Thoracic aorta (tissue), 2 donors: ENCODE data around the gene B3GALT2. TPM values are rescaled to one million over a fixed set of nuclear protein-coding genes. Genes with fewer than 3 reads are reported as not detected.
A peak's percentile ranks its signal among the peaks of the same experiment; 100 is the strongest.
"Not testable (repeated sequence)": the region's sequence is repeated elsewhere in the genome, so short reads cannot be mapped to it uniquely, and the experiment has no call there.

Experiments used
- ATAC-seq: fragments of 150-250 bp; one replicate; pipeline ENCODE4 v1.8.0; 2017; ENCODE audit warnings: low read depth; ENCODE audit not compliant: insufficient number of reproducible peaks, low FRiP score
- DNase-seq: peaks from one replicate; pipeline ENCODE4 v3.0.0-alpha.2; 2020; ENCODE audit warnings: low spot score
- H3K27ac ChIP-seq, 2 donors: fragments of 200-600 bp; sonication (generic); 1 replicate in 1 of 2; 2 replicates in 1 of 2; pipeline ENCODE4 v1.5.1; 2016; ENCODE audit warnings: mild to moderate bottlenecking in 2 of 2, moderate library complexity in 2 of 2
- H3K27me3 ChIP-seq: fragments of 200-600 bp; sonication (generic); replicated peaks from 2 replicates; pipeline ENCODE4 v1.6.0; 2016; ENCODE audit warnings: mild to moderate bottlenecking; ENCODE audit not compliant: insufficient read depth
- H3K36me3 ChIP-seq: fragments of 200-600 bp; sonication (generic); one replicate; pipeline ENCODE4 v1.5.1; 2016
- H3K4me1 ChIP-seq, 2 donors: fragments of 200-600 bp; sonication (generic); 1 replicate in 1 of 2; 2 replicates in 1 of 2; pipeline versions ENCODE4 v1.5.1 to v1.6.0; 2016; ENCODE audit warnings: low read depth in 2 of 2, mild to moderate bottlenecking in 1 of 2; ENCODE audit not compliant: control insufficient read depth in 1 of 2
- H3K4me3 ChIP-seq: fragments of 200-600 bp; sonication (generic); 2 replicates; pipeline ENCODE4 v1.5.1; 2016; ENCODE audit warnings: mild to moderate bottlenecking
- H3K9me3 ChIP-seq: fragments of 200-600 bp; sonication (generic); 2 replicates; pipeline ENCODE4 v1.5.1; 2016
- total RNA-seq, 2 donors: library from RNA; depleted of rRNA; stranded (reverse); fragments of >200 nt; gene quantifications; one replicate each; pipeline versions ENCODE4 v1.1.0 to v1.2.3, GENCODE V29; 2016
- TF ChIP-seq, protein P1 (sequence below): fragments of 200-600 bp; sonication (generic); IDR thresholded peaks from one replicate; pipeline ENCODE4 v1.5.1; 2019; ENCODE audit warnings: antibody characterized with exemption

B3GALT2 gene
- total RNA-seq, 2 donors from 2014 or later = 0.21 to 0.27 TPM

DNA sequence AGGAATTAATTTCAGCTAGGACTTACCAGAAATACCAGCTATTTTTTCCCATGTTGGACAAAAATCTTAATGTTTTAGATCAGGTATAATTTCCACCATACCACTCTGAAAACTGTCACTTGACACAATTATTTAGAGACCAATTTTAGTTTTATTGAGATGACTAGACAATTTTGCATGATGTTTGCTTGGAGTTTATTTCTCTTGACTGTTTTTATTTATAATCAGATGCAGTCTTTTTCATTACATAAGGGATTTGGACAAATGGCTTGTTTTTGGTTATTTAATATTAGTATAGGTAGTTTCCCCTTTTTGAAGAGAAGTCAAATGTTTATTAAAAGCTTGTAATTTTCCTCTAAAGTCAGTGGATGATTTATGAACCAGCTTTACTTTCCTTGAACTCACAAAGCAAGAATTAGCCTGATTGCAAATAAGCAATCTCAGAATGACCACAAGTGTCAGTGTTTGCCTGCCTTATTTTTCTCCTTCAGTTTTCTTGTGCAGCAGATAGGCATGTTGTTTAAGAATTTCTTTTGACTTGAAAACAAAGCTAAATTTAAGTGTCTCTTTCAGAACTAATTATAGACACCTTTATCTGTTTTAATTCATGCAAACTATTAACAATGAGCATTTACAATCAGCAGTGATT, 3.8 kb upstream of the B3GALT2 start:
- DNase-seq (no peak), ATAC-seq (no peak)
- Histone ChIP-seq H3K4me3 (no peak overlapping the region), H3K4me1 (peaks cover 42 to 56% of the 10 kb centered on the region in 2 donors), H3K27ac (no peak overlapping the region), H3K36me3 (no peaks in the 10 kb centered on the region), H3K27me3 (no peaks in the 10 kb centered on the region), H3K9me3 (no peaks in the 10 kb centered on the region)
- TF ChIP-seq, protein P1, sequence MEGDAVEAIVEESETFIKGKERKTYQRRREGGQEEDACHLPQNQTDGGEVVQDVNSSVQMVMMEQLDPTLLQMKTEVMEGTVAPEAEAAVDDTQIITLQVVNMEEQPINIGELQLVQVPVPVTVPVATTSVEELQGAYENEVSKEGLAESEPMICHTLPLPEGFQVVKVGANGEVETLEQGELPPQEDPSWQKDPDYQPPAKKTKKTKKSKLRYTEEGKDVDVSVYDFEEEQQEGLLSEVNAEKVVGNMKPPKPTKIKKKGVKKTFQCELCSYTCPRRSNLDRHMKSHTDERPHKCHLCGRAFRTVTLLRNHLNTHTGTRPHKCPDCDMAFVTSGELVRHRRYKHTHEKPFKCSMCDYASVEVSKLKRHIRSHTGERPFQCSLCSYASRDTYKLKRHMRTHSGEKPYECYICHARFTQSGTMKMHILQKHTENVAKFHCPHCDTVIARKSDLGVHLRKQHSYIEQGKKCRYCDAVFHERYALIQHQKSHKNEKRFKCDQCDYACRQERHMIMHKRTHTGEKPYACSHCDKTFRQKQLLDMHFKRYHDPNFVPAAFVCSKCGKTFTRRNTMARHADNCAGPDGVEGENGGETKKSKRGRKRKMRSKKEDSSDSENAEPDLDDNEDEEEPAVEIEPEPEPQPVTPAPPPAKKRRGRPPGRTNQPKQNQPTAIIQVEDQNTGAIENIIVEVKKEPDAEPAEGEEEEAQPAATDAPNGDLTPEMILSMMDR = peak; percentile 9

DNA sequence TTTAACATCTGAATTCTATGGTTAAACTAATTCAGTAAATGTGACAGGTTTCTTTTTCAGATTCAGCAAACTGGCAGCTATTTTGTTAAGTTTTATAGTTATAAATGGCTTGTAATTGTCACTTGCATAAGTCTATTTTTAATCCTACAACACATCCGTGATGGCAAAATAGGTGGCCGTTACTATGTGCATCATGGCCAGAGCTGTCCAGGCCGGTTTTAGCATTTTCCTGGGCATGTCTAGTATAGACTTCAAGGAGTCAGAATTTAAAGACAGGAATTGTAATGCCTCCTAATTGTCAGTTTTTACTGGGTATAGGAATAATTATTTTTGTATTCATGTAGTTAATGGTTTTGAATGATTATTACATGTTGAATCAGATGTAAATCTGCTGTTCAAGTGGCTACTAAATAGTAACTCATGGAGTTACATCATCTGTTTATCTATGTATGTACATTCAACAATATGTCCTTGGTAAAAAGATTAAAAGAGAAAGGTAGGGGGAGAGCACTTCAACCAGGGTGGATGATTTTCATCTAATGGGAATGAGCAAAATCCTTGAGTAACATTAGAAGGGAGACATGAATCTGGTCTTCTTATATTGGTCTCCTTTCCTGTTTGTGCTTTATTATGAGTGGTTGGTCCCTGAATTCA, 3.2 kb upstream of the B3GALT2 start:
- peaks cover 42 to 60% of the 10 kb centered on the region in 2 donors for H3K4me1 ChIP-seq
- H3K9me3 ChIP-seq = no peaks in the 10 kb centered on the region
- no peaks in the 10 kb centered on the region for H3K27me3 ChIP-seq
- DNase-seq (no peak), ATAC-seq (no peak)
- TF ChIP-seq, protein P1 = no peak
- H3K27ac ChIP-seq = no peak overlapping the region
- H3K4me3 ChIP-seq = no peak overlapping the region
- no peaks in the 10 kb centered on the region for H3K36me3 ChIP-seq

DNA sequence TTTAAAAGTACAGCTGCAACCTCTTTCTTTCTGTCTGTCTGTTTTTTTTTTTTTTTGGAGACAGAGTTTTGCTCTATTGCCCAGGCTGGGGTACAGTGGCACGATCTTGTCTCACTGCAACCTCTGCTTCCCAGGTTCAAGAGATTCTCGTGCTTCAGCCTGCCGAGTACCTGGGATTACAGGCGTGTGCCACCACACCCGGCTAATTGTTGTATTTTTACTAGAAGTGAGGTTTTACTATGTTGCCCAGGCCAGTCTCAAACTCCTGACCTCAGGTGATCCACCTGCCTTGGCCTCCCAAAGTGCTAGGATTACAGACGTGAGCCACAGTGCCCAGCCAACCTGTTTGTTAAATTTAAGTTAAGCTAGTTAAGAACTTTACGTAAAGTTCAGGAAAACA, 2.5 kb upstream of the B3GALT2 start:
- H3K4me1 ChIP-seq = peaks cover 46 to 60% of the 10 kb centered on the region in 2 donors
- H3K36me3 ChIP-seq, H3K27me3 ChIP-seq, H3K4me3 ChIP-seq, ATAC-seq, H3K9me3 ChIP-seq, H3K27ac ChIP-seq, DNase-seq: not testable (repeated sequence)

DNA sequence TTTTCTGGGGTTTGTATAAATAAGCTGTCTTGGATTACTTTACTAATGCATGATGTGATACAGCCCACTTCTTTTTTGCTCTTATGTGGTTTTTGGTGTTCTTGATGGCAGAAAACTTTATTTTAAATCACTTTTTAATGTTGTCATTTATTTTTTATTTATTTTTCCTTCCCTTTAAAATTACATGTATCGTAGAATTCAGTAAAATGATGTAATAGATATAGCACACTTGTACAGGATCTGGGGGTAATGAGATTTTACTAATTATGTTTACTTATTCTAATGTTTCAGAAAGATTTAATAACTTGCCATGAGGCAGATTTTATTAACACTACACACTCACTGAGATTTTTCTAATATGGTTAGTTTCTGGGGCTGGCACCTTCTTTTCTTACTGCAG, 701 bp upstream of the B3GALT2 start:
- H3K27me3 ChIP-seq = no peaks in the 10 kb centered on the region
- no peak overlapping the region for H3K27ac ChIP-seq
- peak overlapping the region; percentile 59 for H3K4me3 ChIP-seq
- ATAC-seq = no peak
- no peaks in the 10 kb centered on the region for H3K9me3 ChIP-seq
- peaks cover 52 to 68% of the 10 kb centered on the region in 2 donors for H3K4me1 ChIP-seq
- DNase-seq = no peak
- no peaks in the 10 kb centered on the region for H3K36me3 ChIP-seq
- TF ChIP-seq, protein P1 = no peak

DNA sequence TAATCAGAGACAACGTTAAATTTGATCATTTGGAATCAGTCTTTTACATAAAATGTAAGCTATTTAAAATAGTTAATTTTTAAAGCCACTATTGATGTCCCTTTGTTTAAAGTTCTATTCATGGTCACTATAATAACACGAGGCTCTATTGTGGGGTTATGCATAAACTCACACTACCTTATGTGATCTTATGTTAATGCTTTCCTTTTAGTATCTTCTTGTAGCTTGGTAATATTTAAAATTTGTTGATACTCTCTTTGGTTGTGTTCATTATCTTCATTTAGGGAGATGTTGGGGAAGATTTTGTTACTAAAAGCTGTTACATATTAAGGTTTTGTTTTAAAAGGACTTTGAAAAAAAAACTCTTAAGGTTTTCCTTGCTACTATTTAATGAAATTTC, 1.2 kb downstream of the B3GALT2 start:
- Histone ChIP-seq H3K4me1 (peaks cover 52 to 76% of the 10 kb centered on the region in 2 donors), H3K9me3 (no peaks in the 10 kb centered on the region), H3K36me3 (no peaks in the 10 kb centered on the region), H3K27me3 (no peaks in the 10 kb centered on the region), H3K27ac (no peak overlapping the region), H3K4me3 (no peak overlapping the region)
- TF ChIP-seq, protein P1 = no peak
- ATAC-seq (no peak), DNase-seq (no peak)
